Body of pancreas (tissue), 4 donors: Measurements from ENCODE around the gene GLIPR2. TPM values are rescaled to one million over a fixed set of nuclear protein-coding genes. Genes with fewer than 3 reads are reported as not detected.

Source experiments
- ATAC-seq: fragments of 150-250 bp; one replicate; pipeline ENCODE4 v1.9.1; 2016
- DNase-seq, 4 donors: peaks; one replicate each; pipeline ENCODE4 v3.0.0-alpha.2; 2019
- H3K27ac ChIP-seq, 4 donors: fragments of 200-600 bp; sonication (generic); 1 replicate in 3 of 4; 2 replicates in 1 of 4; pipeline versions ENCODE4 v1.5.1 to v1.6.1; 2016 to 2019; ENCODE audit warnings: mild to moderate bottlenecking in 1 of 4, mixed read lengths in 1 of 4, moderate library complexity in 1 of 4
- H3K27me3 ChIP-seq, 2 donors: fragments of 200-600 bp; sonication (generic); one replicate each; pipeline ENCODE4 v1.6.0; 2016; ENCODE audit warnings: mild to moderate bottlenecking in 1 of 2
- H3K36me3 ChIP-seq, 2 donors: fragments of 200-600 bp; sonication (generic); replicated peaks in 1 of 2; 2 replicates each; pipeline ENCODE4 v1.5.1; 2016; ENCODE audit warnings: low read depth in 2 of 2; ENCODE audit not compliant: insufficient read depth in 1 of 2
- H3K4me1 ChIP-seq: fragments of 200-600 bp; sonication (generic); one replicate; pipeline ENCODE4 v1.6.0; 2016
- H3K4me3 ChIP-seq, 2 donors: fragments of 200-600 bp; sonication (generic); 1 replicate in 1 of 2; 2 replicates in 1 of 2; pipeline ENCODE4 v1.5.1; 2016 to 2019
- H3K9me3 ChIP-seq, 3 donors: fragments of 200-600 bp; sonication (generic); 1 replicate in 2 of 3; 2 replicates in 1 of 3; pipeline ENCODE4 v1.5.1; 2016
- CTCF ChIP-seq, 7 experiments: fragments of 450-650 bp in 4 of 7; fragments of 200-600 bp in 3 of 7; sonication (generic) in 3 of 7; IDR thresholded peaks; one replicate each; pipeline ENCODE4 v1.5.1; 2016 to 2019; ENCODE audit warnings: antibody characterized with exemption in 7 of 7
- POLR2A ChIP-seq, 3 donors: fragments of 450-650 bp; IDR thresholded peaks; one replicate each; pipeline ENCODE4 v1.6.1; 2016; ENCODE audit warnings: antibody characterized with exemption in 3 of 3, mild to moderate bottlenecking in 2 of 3
- WGBS, 2 donors: methylation state at CpG; one replicate each; pipeline ENCODE4 v1.1.5; 2017; 5-methylcytosine and 5-hydroxymethylcytosine counted together
- intact Hi-C: fragments of 100-400 bp; cut with DNase I; formaldehyde crosslinking; loops from one replicate; pipeline ENCODE4 v1.15.1; 2023
- total RNA-seq, 2 donors: library from RNA; depleted of rRNA; stranded (reverse); fragments of >200 nt; gene quantifications; one replicate each; pipeline ENCODE4 v1.1.0, GENCODE V29; 2016

Gene GLIPR2
- total RNA-seq, 2 donors from 2014 or later, result 1.6 to 4.4 TPM

GRCh38 chr9:36112516-36112915, 24.0 kb upstream of the GLIPR2 start:
- H3K27ac ChIP-seq, result no peak overlapping the region
- ATAC-seq, result no peak
- H3K4me3 ChIP-seq, result no peak overlapping the region
- intact Hi-C loops, result no loop called here
- TF ChIP-seq POLR2A (IDR thresholded peaks at IDR 0.05) (no peak), CTCF (IDR thresholded peaks at IDR 0.05) (no peak)
- no peak for DNase-seq
- H3K36me3 ChIP-seq, result no peaks in the 10 kb centered on the region
- no peaks in the 10 kb centered on the region for H3K9me3 ChIP-seq
- 90 to 93% methylated on average over 3 of the region's 3 CpGs for WGBS, 2 donors
- no peaks in the 10 kb centered on the region for H3K4me1 ChIP-seq
- no peaks in the 10 kb centered on the region for H3K27me3 ChIP-seq

GRCh38 chr9:36113999-36114398, 22.5 kb upstream of the GLIPR2 start:
- intact Hi-C loops, result no loop called here

GRCh38 chr9:36116593-36116992, 19.9 kb upstream of the GLIPR2 start:
- Histone ChIP-seq H3K36me3 (no peaks in the 10 kb centered on the region), H3K9me3 (no peaks in the 10 kb centered on the region), H3K4me1 (no peaks in the 10 kb centered on the region), H3K27me3 (no peaks in the 10 kb centered on the region), H3K27ac (no peak overlapping the region), H3K4me3 (no peak overlapping the region)
- WGBS, 2 donors, result 81 to 83% methylated on average over 3 of the region's 3 CpGs
- no peak for TF ChIP-seq POLR2A (IDR thresholded peaks at IDR 0.05)
- no peak for TF ChIP-seq CTCF (IDR thresholded peaks at IDR 0.05)
- ATAC-seq (no peak), DNase-seq (no peak)
- intact Hi-C loops, result no loop called here

More at GRCh38 chr9:36113999-36114398, 22.5 kb upstream of the GLIPR2 start:
- Histone ChIP-seq H3K4me1 (no peaks in the 10 kb centered on the region), H3K9me3 (no peaks in the 10 kb centered on the region), H3K36me3 (no peaks in the 10 kb centered on the region), H3K27me3 (no peaks in the 10 kb centered on the region), H3K27ac (no peak overlapping the region), H3K4me3 (no peak overlapping the region)
- TF ChIP-seq POLR2A (IDR thresholded peaks at IDR 0.05), result no peak
- TF ChIP-seq CTCF (IDR thresholded peaks at IDR 0.05), result no peak
- ATAC-seq (no peak), DNase-seq (no peak)
- 86 to 91% methylated on average over 2 of the region's 2 CpGs for WGBS, 2 donors

GRCh38 chr9:36118201-36118600, 18.3 kb upstream of the GLIPR2 start:
- WGBS, 2 donors, result 88 to 89% methylated on average over 2 of the region's 2 CpGs
- DNase-seq, result no peak
- TF ChIP-seq POLR2A (IDR thresholded peaks at IDR 0.05) (no peak), CTCF (IDR thresholded peaks at IDR 0.05) (no peak)
- Histone ChIP-seq H3K4me1 (no peaks in the 10 kb centered on the region), H3K36me3 (no peaks in the 10 kb centered on the region), H3K27ac (no peak overlapping the region), H3K4me3 (no peak overlapping the region), H3K27me3 (no peaks in the 10 kb centered on the region), H3K9me3 (no peaks in the 10 kb centered on the region)
- intact Hi-C loops, result no loop called here
- no peak for ATAC-seq

GRCh38 chr9:36118706-36119105, 17.8 kb upstream of the GLIPR2 start:
- no peaks in the 10 kb centered on the region for H3K27me3 ChIP-seq
- no peaks in the 10 kb centered on the region for H3K9me3 ChIP-seq
- ATAC-seq (no peak), DNase-seq (no peak)
- H3K4me1 ChIP-seq, result no peaks in the 10 kb centered on the region
- intact Hi-C loops, result no loop called here
- H3K4me3 ChIP-seq, result no peak overlapping the region
- TF ChIP-seq POLR2A (IDR thresholded peaks at IDR 0.05), result no peak
- no peak for TF ChIP-seq CTCF (IDR thresholded peaks at IDR 0.05)
- no peak overlapping the region for H3K27ac ChIP-seq
- no peaks in the 10 kb centered on the region for H3K36me3 ChIP-seq
- 83 to 85% methylated on average over 15 of the region's 15 CpGs for WGBS, 2 donors
